Measurements from ENCODE around the gene ZNF165.
"Not testable (repeated sequence)": the region's sequence is repeated elsewhere in the genome, so short reads cannot be mapped to it uniquely, and the experiment has no call there.

DNA sequence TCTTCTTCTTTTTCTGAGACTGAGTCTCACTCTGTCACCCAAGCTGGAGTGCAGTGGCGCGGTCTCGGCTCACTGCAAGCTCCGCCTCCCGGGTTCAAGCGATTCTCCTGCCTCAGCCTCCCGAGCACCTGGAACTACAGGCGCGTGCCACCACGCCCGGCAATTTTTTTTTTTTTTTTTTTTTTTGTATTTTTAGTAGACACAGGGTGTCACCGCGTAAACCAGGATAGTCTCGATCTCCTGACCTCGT is at the start of gene ZNF165:
- TF ChIP-seq POLR2A (IDR thresholded peaks at IDR 0.05; ENCODE audit: low read depth, low read length); MAFK (IDR thresholded peaks at IDR 0.05; ENCODE audit: low read depth, low read length); BHLHE40 (IDR thresholded peaks at IDR 0.05; ENCODE audit: low read depth, low read length); MAZ (IDR thresholded peaks at IDR 0.05; ENCODE audit: borderline replicate concordance, low read depth, low read length): not testable (repeated sequence)
- TF ChIP-seq, protein P1, sequence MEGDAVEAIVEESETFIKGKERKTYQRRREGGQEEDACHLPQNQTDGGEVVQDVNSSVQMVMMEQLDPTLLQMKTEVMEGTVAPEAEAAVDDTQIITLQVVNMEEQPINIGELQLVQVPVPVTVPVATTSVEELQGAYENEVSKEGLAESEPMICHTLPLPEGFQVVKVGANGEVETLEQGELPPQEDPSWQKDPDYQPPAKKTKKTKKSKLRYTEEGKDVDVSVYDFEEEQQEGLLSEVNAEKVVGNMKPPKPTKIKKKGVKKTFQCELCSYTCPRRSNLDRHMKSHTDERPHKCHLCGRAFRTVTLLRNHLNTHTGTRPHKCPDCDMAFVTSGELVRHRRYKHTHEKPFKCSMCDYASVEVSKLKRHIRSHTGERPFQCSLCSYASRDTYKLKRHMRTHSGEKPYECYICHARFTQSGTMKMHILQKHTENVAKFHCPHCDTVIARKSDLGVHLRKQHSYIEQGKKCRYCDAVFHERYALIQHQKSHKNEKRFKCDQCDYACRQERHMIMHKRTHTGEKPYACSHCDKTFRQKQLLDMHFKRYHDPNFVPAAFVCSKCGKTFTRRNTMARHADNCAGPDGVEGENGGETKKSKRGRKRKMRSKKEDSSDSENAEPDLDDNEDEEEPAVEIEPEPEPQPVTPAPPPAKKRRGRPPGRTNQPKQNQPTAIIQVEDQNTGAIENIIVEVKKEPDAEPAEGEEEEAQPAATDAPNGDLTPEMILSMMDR (conservative IDR thresholded peaks at IDR 0.05; ENCODE audit: low read depth, low read length): not testable (repeated sequence)

Measured in IMR-90 (cell line).